HG03457 (cell line): ENCODE measurements around the gene C16orf89.

ENCODE experiments used
- ATAC-seq: cut with Tn5 transposase; IDR thresholded peaks from one replicate; pipeline ENCODE4 v1.9.1; 2021; ENCODE audit warnings: moderate number of reproducible peaks; ENCODE audit not compliant: unreplicated experiment

C16orf89 gene

GRCh38 chr16:5033256-5034166, 32.2 kb downstream of the C16orf89 start, which contains the start of gene NAGPA:
Gene NAGPA, minus strand, starts transcription at chr16:5033935. Its CDS starts 21 bp downstream, at chr16:5033914.
- peak; percentile 66 for ATAC-seq

- no peak for ATAC-seq
These were observed 33.0 kb downstream of the C16orf89 start for GRCh38 chr16:5032748-5033167.

GRCh38 chr16:5031601-5032000, 34.2 kb downstream of the C16orf89 start:
- no peak for ATAC-seq

- ATAC-seq, result no peak
These were observed 35.4 kb downstream of the C16orf89 start for GRCh38 chr16:5030251-5030870.

- no peak for ATAC-seq
These were observed 36.7 kb downstream of the C16orf89 start for GRCh38 chr16:5028950-5029475.

- no peak for ATAC-seq
These were observed 38.1 kb downstream of the C16orf89 start for GRCh38 chr16:5027575-5028235.

- ATAC-seq, result no peak
These were observed 38.7 kb downstream of the C16orf89 start for GRCh38 chr16:5027086-5027485.

GRCh38 chr16:5026664-5027063, 39.1 kb downstream of the C16orf89 start:
- no peak for ATAC-seq

GRCh38 chr16:5025171-5025632, 40.6 kb downstream of the C16orf89 start:
- no peak for ATAC-seq

- ATAC-seq, result no peak
These were observed 41.1 kb downstream of the C16orf89 start for GRCh38 chr16:5024632-5025031.

- ATAC-seq, result no peak
These were observed 43.2 kb downstream of the C16orf89 start for GRCh38 chr16:5022521-5022920.

GRCh38 chr16:5020551-5020950, 45.2 kb downstream of the C16orf89 start:
- ATAC-seq, result no peak

- no peak for ATAC-seq
These were observed 46.0 kb downstream of the C16orf89 start for GRCh38 chr16:5019775-5020174.

- no peak for ATAC-seq
These were observed 47.0 kb downstream of the C16orf89 start for GRCh38 chr16:5018793-5019192.

- no peak for ATAC-seq
These were observed 48.1 kb downstream of the C16orf89 start for GRCh38 chr16:5017678-5017969.

- ATAC-seq, result no peak
These were observed 48.6 kb downstream of the C16orf89 start for GRCh38 chr16:5016967-5017677.

- no peak for ATAC-seq
These were observed 49.9 kb downstream of the C16orf89 start for GRCh38 chr16:5015887-5016286.

- ATAC-seq, result no peak
These were observed 50.4 kb downstream of the C16orf89 start for GRCh38 chr16:5015351-5015750.

GRCh38 chr16:5012887-5013286, 52.9 kb downstream of the C16orf89 start:
- no peak for ATAC-seq

- ATAC-seq, result no peak
These were observed 54.1 kb downstream of the C16orf89 start for GRCh38 chr16:5011637-5012036.
